ENCODE measurements around the gene RPL7A. TPM values are rescaled to one million over a fixed set of nuclear protein-coding genes. Genes with fewer than 3 reads are reported as not detected.
"Not testable (repeated sequence)": the region's sequence is repeated elsewhere in the genome, so short reads cannot be mapped to it uniquely, and the experiment has no call there.

The RPL7A gene
- total RNA-seq, 2 donors from 2014 or later = 2,417 to 2,552 TPM

DNA sequence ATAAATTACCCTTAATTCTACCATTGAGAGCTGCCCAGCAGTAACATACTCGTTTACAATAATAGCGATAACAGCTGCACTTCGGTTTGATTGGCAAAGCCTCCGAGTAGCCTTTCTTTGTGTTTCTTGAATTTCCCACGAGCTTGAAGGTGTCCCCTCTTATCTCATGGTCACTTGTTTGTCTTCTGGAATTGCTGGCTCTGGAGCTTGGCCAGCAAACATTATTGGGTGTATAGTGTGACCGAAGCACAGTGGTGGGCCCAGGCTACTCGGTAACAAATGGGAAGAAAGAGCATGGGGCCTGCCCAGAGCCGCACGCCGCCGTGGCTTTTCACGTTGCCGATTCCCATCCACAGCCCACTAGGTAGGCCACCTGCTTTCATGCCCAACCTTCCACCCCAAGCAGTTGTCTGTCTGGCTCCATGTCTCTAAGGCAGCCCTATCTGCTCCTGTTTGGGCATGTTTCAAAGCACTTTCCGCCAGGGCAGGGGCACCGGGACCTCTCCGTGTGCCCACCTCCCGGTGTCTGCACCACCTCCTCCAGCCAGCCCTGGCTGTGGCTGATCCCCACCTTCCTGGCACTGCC lies 36.8 kb downstream of the RPL7A start:
- Mint-ChIP-seq H3K27ac (no peak overlapping the region), H3K36me3 (ENCODE audit: low read depth) (no peaks in the 10 kb centered on the region), H3K4me3 (no peak overlapping the region), H3K27me3 (peaks cover 6% of the 10 kb centered on the region), H3K4me1 (peaks cover 2% of the 10 kb centered on the region)
- H3K9me3 ChIP-seq (ENCODE audit: control insufficient read depth, low read length, poor library complexity, severe bottlenecking) = no peaks in the 10 kb centered on the region
- no peak for ATAC-seq
- DNase-seq = no peak

GRCh38 chr9:133385452-133385851 lies 37.4 kb downstream of the RPL7A start:
- Mint-ChIP-seq H3K4me3 (no peak overlapping the region), H3K27me3 (peaks cover 11% of the 10 kb centered on the region), H3K36me3 (ENCODE audit: low read depth) (no peaks in the 10 kb centered on the region), H3K27ac (no peak overlapping the region), H3K4me1 (peaks cover 3% of the 10 kb centered on the region)
- H3K9me3 ChIP-seq (ENCODE audit: control insufficient read depth, low read length, poor library complexity, severe bottlenecking) = no peaks in the 10 kb centered on the region
- no peak for ATAC-seq
- no peak for DNase-seq

- no peak for DNase-seq
- H3K36me3 Mint-ChIP-seq (ENCODE audit: low read depth) = no peaks in the 10 kb centered on the region
- H3K4me3 Mint-ChIP-seq = no peak overlapping the region
- no peaks in the 10 kb centered on the region for H3K9me3 ChIP-seq (ENCODE audit: control insufficient read depth, low read length, poor library complexity, severe bottlenecking)
- H3K4me1 Mint-ChIP-seq = peaks cover 3% of the 10 kb centered on the region
- peaks cover 16% of the 10 kb centered on the region for H3K27me3 Mint-ChIP-seq
- H3K27ac Mint-ChIP-seq = no peak overlapping the region
- no peak for ATAC-seq
Observed at GRCh38 chr9:133386338-133386737, 38.3 kb downstream of the RPL7A start.

DNA sequence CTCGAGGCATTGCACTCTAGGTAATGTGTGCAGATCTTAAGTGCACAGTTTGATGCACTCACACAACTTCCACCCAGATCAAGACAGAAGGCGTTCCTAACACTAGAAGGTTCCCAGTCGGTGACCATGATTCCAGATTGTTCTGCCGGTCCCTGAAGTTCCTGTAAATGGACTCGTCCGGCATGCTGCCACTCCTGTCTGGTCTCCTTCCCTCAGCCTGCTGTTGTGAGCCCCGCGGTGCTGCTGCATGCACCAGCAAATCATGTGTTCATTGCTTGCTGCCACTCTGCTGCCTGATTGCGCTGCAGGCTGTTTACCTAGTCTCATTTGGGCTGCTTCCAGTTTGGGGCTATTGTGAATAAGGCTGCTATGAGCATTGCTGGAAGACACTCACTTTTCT lies 39.7 kb downstream of the RPL7A start:
- ATAC-seq = no peak
- H3K27me3 Mint-ChIP-seq = peaks cover 16% of the 10 kb centered on the region
- H3K27ac Mint-ChIP-seq = no peak overlapping the region
- peaks cover 3% of the 10 kb centered on the region for H3K4me1 Mint-ChIP-seq
- no peak for DNase-seq
- H3K4me3 Mint-ChIP-seq = no peak overlapping the region
- H3K9me3 ChIP-seq (ENCODE audit: control insufficient read depth, low read length, poor library complexity, severe bottlenecking) = no peaks in the 10 kb centered on the region
- H3K36me3 Mint-ChIP-seq (ENCODE audit: low read depth) = no peaks in the 10 kb centered on the region

DNA sequence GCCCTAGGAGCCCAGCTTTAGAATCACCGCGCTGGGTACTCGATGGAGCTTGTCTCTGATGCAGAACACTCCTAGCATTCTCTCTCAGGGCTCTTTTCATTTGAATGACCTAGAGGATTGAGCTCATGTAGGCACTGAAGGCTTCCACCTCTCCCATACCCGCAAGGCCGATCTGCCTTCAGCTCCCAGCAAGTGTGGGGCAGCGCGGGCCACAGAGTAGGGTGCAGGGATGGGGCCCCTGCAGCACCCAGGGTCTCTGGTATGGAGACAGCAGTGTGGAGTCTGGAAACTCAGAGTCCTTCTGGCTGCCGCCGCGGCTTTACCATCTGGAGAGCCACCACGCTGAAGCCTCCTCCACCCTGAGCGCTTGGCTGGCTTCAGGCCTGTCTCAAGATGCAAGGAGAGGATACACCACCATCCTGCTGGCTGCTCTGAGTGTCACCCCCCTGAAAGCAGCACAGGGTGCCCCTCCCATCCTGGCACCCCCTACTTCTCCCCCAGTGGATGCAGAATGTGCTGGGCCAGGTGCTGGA lies 41.1 kb downstream of the RPL7A start:
- H3K27me3 Mint-ChIP-seq = peaks cover 16% of the 10 kb centered on the region
- H3K4me1 Mint-ChIP-seq = peaks cover 3% of the 10 kb centered on the region
- no peak overlapping the region for H3K4me3 Mint-ChIP-seq
- DNase-seq = no peak
- ATAC-seq = no peak
- no peaks in the 10 kb centered on the region for H3K9me3 ChIP-seq (ENCODE audit: control insufficient read depth, low read length, poor library complexity, severe bottlenecking)
- H3K36me3 Mint-ChIP-seq (ENCODE audit: low read depth) = no peaks in the 10 kb centered on the region
- no peak overlapping the region for H3K27ac Mint-ChIP-seq

GRCh38 chr9:133389562-133389961 lies 41.5 kb downstream of the RPL7A start:
- peaks cover 16% of the 10 kb centered on the region for H3K27me3 Mint-ChIP-seq
- H3K36me3 Mint-ChIP-seq (ENCODE audit: low read depth) = no peaks in the 10 kb centered on the region
- H3K4me3 Mint-ChIP-seq = no peak overlapping the region
- no peak for ATAC-seq
- H3K4me1 Mint-ChIP-seq = peaks cover 3% of the 10 kb centered on the region
- no peak for DNase-seq
- no peak overlapping the region for H3K27ac Mint-ChIP-seq
- H3K9me3 ChIP-seq (ENCODE audit: control insufficient read depth, low read length, poor library complexity, severe bottlenecking) = no peaks in the 10 kb centered on the region

GRCh38 chr9:133390713-133391112 lies 42.7 kb downstream of the RPL7A start:
- H3K9me3 ChIP-seq (ENCODE audit: control insufficient read depth, low read length, poor library complexity, severe bottlenecking) = no peaks in the 10 kb centered on the region
- peaks cover 16% of the 10 kb centered on the region for H3K27me3 Mint-ChIP-seq
- no peak overlapping the region for H3K4me3 Mint-ChIP-seq
- ATAC-seq (no peak), DNase-seq (no peak)
- peaks cover 3% of the 10 kb centered on the region for H3K4me1 Mint-ChIP-seq
- H3K36me3 Mint-ChIP-seq (ENCODE audit: low read depth) = no peaks in the 10 kb centered on the region
- no peak overlapping the region for H3K27ac Mint-ChIP-seq

DNA sequence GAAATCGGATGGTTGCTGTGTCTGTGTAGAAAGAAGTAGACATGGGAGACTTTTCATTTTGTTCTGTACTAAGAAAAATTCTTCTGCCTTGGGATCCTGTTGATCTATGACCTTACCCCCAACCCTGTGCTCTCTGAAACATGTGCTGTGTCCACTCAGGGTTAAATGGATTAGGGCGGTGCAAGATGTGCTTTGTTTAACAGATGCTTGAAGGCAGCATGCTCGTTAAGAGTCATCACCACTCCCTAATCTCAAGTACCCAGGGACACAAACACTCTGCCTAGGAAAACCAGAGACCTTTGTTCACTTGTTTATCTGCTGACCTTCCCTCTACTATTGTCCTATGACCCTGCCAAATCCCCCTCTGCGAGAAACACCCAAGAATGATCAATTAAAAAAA lies 43.4 kb downstream of the RPL7A start:
- not testable (repeated sequence) for H3K27ac Mint-ChIP-seq; H3K36me3 Mint-ChIP-seq (ENCODE audit: low read depth); H3K4me1 Mint-ChIP-seq; ATAC-seq; H3K9me3 ChIP-seq (ENCODE audit: control insufficient read depth, low read length, poor library complexity, severe bottlenecking); H3K4me3 Mint-ChIP-seq; DNase-seq
- peaks cover 16% of the 10 kb centered on the region for H3K27me3 Mint-ChIP-seq

DNA sequence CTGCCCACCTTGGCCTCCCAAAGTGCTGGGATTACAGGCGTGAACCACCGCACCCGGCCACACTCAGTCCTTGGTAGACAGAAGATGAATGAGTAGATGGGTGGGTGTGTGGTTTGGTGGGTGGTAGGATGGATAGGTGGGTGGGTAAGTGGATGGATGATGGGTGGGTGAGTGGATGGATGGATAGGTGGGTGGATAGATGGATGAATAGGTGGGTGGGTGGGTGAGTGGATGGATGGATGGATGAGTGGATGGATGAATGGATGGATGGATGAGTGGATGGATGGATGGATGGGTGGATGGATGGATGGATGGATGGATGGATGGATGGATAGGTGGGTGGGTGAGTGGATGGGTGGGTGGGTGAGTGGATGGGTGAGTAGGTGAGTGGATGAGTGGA lies 44.3 kb downstream of the RPL7A start:
- H3K4me3 Mint-ChIP-seq; H3K9me3 ChIP-seq (ENCODE audit: control insufficient read depth, low read length, poor library complexity, severe bottlenecking); H3K4me1 Mint-ChIP-seq; H3K36me3 Mint-ChIP-seq (ENCODE audit: low read depth); H3K27ac Mint-ChIP-seq; DNase-seq; ATAC-seq: not testable (repeated sequence)
- peaks cover 16% of the 10 kb centered on the region for H3K27me3 Mint-ChIP-seq

DNA sequence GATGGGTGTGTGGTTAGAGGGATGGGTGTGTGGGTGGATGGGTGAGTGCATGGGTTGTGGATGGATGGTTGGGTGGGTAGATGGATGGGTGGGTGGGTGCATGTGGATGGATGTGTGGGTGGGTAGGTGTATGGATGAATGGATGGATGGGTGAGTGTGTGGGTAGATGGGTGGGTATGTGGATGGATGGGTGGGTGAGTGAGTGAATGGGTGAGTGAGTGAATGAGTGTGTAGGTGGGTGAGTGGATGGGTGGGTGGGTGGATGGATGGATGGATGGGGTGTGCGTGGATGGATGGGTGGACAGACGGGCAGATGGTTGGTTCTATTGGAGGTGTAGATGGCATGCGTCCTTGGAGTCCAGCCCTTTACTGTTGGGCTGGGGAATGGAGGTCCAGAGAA lies 45.4 kb downstream of the RPL7A start:
- Mint-ChIP-seq H3K27ac (no peak overlapping the region), H3K4me3 (no peak overlapping the region), H3K36me3 (ENCODE audit: low read depth) (no peaks in the 10 kb centered on the region), H3K27me3 (peaks cover 16% of the 10 kb centered on the region), H3K4me1 (peaks cover 7% of the 10 kb centered on the region)
- DNase-seq (no peak), ATAC-seq (no peak)
- H3K9me3 ChIP-seq (ENCODE audit: control insufficient read depth, low read length, poor library complexity, severe bottlenecking) = no peaks in the 10 kb centered on the region

- ATAC-seq = no peak
- H3K9me3 ChIP-seq (ENCODE audit: control insufficient read depth, low read length, poor library complexity, severe bottlenecking) = no peaks in the 10 kb centered on the region
- no peak overlapping the region for H3K4me3 Mint-ChIP-seq
- H3K27me3 Mint-ChIP-seq = peaks cover 10% of the 10 kb centered on the region
- H3K36me3 Mint-ChIP-seq (ENCODE audit: low read depth) = no peaks in the 10 kb centered on the region
- peaks cover 5% of the 10 kb centered on the region for H3K4me1 Mint-ChIP-seq
- H3K27ac Mint-ChIP-seq = no peak overlapping the region
- no peak for DNase-seq
Observed at GRCh38 chr9:133394687-133395271, 46.8 kb downstream of the RPL7A start.

- H3K9me3 ChIP-seq (ENCODE audit: control insufficient read depth, low read length, poor library complexity, severe bottlenecking) = no peaks in the 10 kb centered on the region
- H3K27ac Mint-ChIP-seq = no peak overlapping the region
- H3K4me3 Mint-ChIP-seq = no peak overlapping the region
- no peaks in the 10 kb centered on the region for H3K27me3 Mint-ChIP-seq
- ATAC-seq = no peak
- H3K4me1 Mint-ChIP-seq = peaks cover 5% of the 10 kb centered on the region
- H3K36me3 Mint-ChIP-seq (ENCODE audit: low read depth) = no peaks in the 10 kb centered on the region
- DNase-seq = no peak
Observed at GRCh38 chr9:133396952-133397351, 48.9 kb downstream of the RPL7A start.

DNA sequence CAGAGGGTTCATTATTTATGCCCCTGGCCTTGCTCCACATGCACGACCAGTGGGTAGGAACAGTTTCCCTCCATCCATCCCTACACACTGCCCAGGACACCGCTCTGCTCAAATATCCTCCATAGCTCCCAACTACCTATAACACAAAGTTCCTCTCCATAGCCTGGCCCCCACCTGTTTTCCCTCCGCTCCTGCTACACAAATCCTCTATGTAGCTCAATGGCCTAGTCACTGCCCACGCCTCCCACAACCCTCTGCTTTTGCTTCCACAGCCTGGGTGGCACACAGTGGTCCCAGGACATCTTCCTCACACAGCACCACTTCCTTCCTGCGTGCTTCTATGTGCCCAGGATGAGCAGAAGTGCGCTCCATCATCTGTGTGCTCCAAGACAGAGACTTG lies 49.4 kb downstream of the RPL7A start:
- Mint-ChIP-seq H3K27me3 (no peaks in the 10 kb centered on the region), H3K36me3 (ENCODE audit: low read depth) (no peaks in the 10 kb centered on the region), H3K4me1 (peaks cover 6% of the 10 kb centered on the region), H3K27ac (no peak overlapping the region), H3K4me3 (no peak overlapping the region)
- H3K9me3 ChIP-seq (ENCODE audit: control insufficient read depth, low read length, poor library complexity, severe bottlenecking) = no peaks in the 10 kb centered on the region
- no peak for DNase-seq
- ATAC-seq = no peak

GRCh38 chr9:133397895-133398294 lies 49.9 kb downstream of the RPL7A start:
- peaks cover 6% of the 10 kb centered on the region for H3K4me1 Mint-ChIP-seq
- no peak overlapping the region for H3K27ac Mint-ChIP-seq
- no peaks in the 10 kb centered on the region for H3K36me3 Mint-ChIP-seq (ENCODE audit: low read depth)
- H3K9me3 ChIP-seq (ENCODE audit: control insufficient read depth, low read length, poor library complexity, severe bottlenecking) = no peaks in the 10 kb centered on the region
- ATAC-seq (no peak), DNase-seq (no peak)
- H3K27me3 Mint-ChIP-seq = no peaks in the 10 kb centered on the region
- H3K4me3 Mint-ChIP-seq = no peak overlapping the region
